ENCODE results near the gene RPL27.

GRCh38 chr17:43039646-43040045 is 41.4 kb downstream of the RPL27 start:
- TF ChIP-seq CTCF (IDR thresholded peaks at IDR 0.05 in 4 of 5, conservative IDR thresholded peaks at IDR 0.05 in 1 of 5) (no peak), POLR2A (IDR thresholded peaks at IDR 0.05) (no peak)
